ENCODE measurements around the gene MCUB. TPM values are rescaled to one million over a fixed set of nuclear protein-coding genes. Genes with fewer than 3 reads are reported as not detected.

The MCUB gene
- polyA plus RNA-seq, 3 donors: 117 to 125 (median 123) TPM

GRCh38 chr4:109601336-109601735 is 41.3 kb downstream of the MCUB start:
- DNase-seq: no peak
- Histone ChIP-seq H2AFZ (ENCODE audit: insufficient read depth, low read depth, low read length, poor library complexity, severe bottlenecking) (no peak overlapping the region), H3K9me3 (replicated peaks in 1 of 2; ENCODE audit: control insufficient read depth in 1 of 2, insufficient read depth in 1 of 2, low read length in 2 of 2) (peaks cover 0 to 17% of the 10 kb centered on the region in 2 donors), H3K9ac (ENCODE audit: insufficient read depth, low read length, poor library complexity, severe bottlenecking) (no peak overlapping the region), H3K36me3 (replicated peaks in 1 of 2; ENCODE audit: control insufficient read depth in 1 of 2, insufficient read depth in 2 of 2, low read length in 2 of 2) (peaks cover 0 to 8% of the 10 kb centered on the region in 2 donors), H3K4me1 (ENCODE audit: control insufficient read depth in 1 of 2, insufficient read depth in 2 of 2, low read length in 2 of 2) (no peaks in the 10 kb centered on the region), H3K4me2 (replicated peaks; ENCODE audit: extremely low read depth, low read length, poor library complexity, severe bottlenecking) (no peak overlapping the region), H3K27me3 (ENCODE audit: control insufficient read depth in 2 of 2, insufficient read depth in 2 of 2, low read length in 2 of 2) (no peaks in the 10 kb centered on the region), H3K4me3 (replicated peaks in 1 of 3; ENCODE audit: low read depth in 2 of 3, low read length in 3 of 3) (no peak overlapping the region), H4K20me1 (ENCODE audit: insufficient read depth, low read length) (peaks cover 65% of the 10 kb centered on the region), H3K27ac (ENCODE audit: low read depth in 1 of 2, low read length in 2 of 2) (no peak overlapping the region), H3K79me2 (ENCODE audit: insufficient read depth, low read length) (peaks cover 41% of the 10 kb centered on the region)
- Mint-ChIP-seq H3K36me3 (peaks cover 16 to 30% of the 10 kb centered on the region in 2 donors), H3K27me3 (ENCODE audit: low read depth in 3 of 3) (peaks cover 0 to 2% (median 0%) of the 10 kb centered on the region in 3 donors), H3K9me3 (peaks cover 8 to 29% (median 19%) of the 10 kb centered on the region in 7 donors), H3K4me3 (no peak overlapping the region), H3K27ac (no peak overlapping the region), H3K4me1 (no peaks in the 10 kb centered on the region)
- intact Hi-C loops (cut with micrococcal nuclease): no loop called here
- TF ChIP-seq CTCF (IDR thresholded peaks at IDR 0.05): no peak
- WGBS (ENCODE audit: insufficient coverage): 100% methylated on average over 1 of the region's 2 CpGs

GRCh38 chr4:109607976-109608375 is 47.9 kb downstream of the MCUB start:
- H3K27me3 Mint-ChIP-seq (ENCODE audit: low read depth in 3 of 3): no peaks in the 10 kb centered on the region
- Histone ChIP-seq H4K20me1 (ENCODE audit: insufficient read depth, low read length) (peaks cover 87% of the 10 kb centered on the region), H3K9ac (ENCODE audit: insufficient read depth, low read length, poor library complexity, severe bottlenecking) (no peak overlapping the region), H3K4me3 (replicated peaks in 1 of 3; ENCODE audit: low read depth in 2 of 3, low read length in 3 of 3) (no peak overlapping the region), H3K79me2 (ENCODE audit: insufficient read depth, low read length) (peaks cover 54% of the 10 kb centered on the region), H3K4me1 (ENCODE audit: control insufficient read depth in 1 of 2, insufficient read depth in 2 of 2, low read length in 2 of 2) (peaks cover 0 to 14% of the 10 kb centered on the region in 2 donors), H3K27ac (ENCODE audit: low read depth in 1 of 2, low read length in 2 of 2) (no peak overlapping the region), H2AFZ (ENCODE audit: insufficient read depth, low read depth, low read length, poor library complexity, severe bottlenecking) (no peak overlapping the region), H3K9me3 (replicated peaks in 1 of 2; ENCODE audit: control insufficient read depth in 1 of 2, insufficient read depth in 1 of 2, low read length in 2 of 2) (peaks cover 0 to 33% of the 10 kb centered on the region in 2 donors), H3K27me3 (ENCODE audit: control insufficient read depth in 2 of 2, insufficient read depth in 2 of 2, low read length in 2 of 2) (no peaks in the 10 kb centered on the region), H3K36me3 (replicated peaks in 1 of 2; ENCODE audit: control insufficient read depth in 1 of 2, insufficient read depth in 2 of 2, low read length in 2 of 2) (peaks cover 0 to 13% of the 10 kb centered on the region in 2 donors), H3K4me2 (replicated peaks; ENCODE audit: extremely low read depth, low read length, poor library complexity, severe bottlenecking) (no peak overlapping the region)
- no peak overlapping the region for H3K27ac Mint-ChIP-seq
- H3K9me3 Mint-ChIP-seq: peaks cover 13 to 40% (median 32%) of the 10 kb centered on the region in 7 donors
- H3K4me1 Mint-ChIP-seq: peaks cover 19% of the 10 kb centered on the region
- intact Hi-C loops (cut with micrococcal nuclease): no loop called here
- no peak overlapping the region for H3K4me3 Mint-ChIP-seq
- DNase-seq: no peak
- TF ChIP-seq CTCF (IDR thresholded peaks at IDR 0.05): no peak
- H3K36me3 Mint-ChIP-seq: peaks cover 24 to 49% of the 10 kb centered on the region in 2 donors

All from CD14-positive monocyte (primary cell).